CD4-positive, alpha-beta T cell treated with Interleukin-4 for 4 hours (primary cell): Measurements from ENCODE around the gene AOX1.
"Not testable (repeated sequence)": the region's sequence is repeated elsewhere in the genome, so short reads cannot be mapped to it uniquely, and the experiment has no call there.

Experiments
- DNase-seq: peaks from one replicate; pipeline ENCODE4 v3.0.0-alpha.2; 2020

AOX1 gene

DNA sequence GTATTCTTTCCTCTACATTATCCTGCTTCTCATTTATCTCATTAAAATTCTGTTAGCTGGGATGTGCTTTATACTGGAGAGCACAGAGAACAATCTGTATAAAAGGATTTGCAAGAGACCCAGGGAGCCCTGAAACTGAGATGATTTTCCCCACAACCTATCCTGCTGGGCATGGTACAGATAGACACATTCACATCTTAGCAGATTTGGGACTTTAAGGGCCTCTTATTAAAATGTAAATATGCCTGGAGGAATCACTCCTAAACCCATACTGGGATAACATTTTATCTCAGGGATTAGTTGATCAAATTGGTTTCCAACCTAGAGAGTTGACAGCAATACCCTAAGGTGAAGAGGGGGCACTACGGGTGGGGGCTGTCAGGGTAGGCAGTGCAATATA, 45.5 kb downstream of the AOX1 start:
- DNase-seq = no peak

GRCh38 chr2:200634231-200634964, 48.6 kb downstream of the AOX1 start:
- no peak for DNase-seq

- DNase-seq = no peak
Measured at GRCh38 chr2:200635251-200635650, 49.4 kb downstream of the AOX1 start.

GRCh38 chr2:200637901-200638300, 52.1 kb downstream of the AOX1 start:
- DNase-seq = no peak

DNA sequence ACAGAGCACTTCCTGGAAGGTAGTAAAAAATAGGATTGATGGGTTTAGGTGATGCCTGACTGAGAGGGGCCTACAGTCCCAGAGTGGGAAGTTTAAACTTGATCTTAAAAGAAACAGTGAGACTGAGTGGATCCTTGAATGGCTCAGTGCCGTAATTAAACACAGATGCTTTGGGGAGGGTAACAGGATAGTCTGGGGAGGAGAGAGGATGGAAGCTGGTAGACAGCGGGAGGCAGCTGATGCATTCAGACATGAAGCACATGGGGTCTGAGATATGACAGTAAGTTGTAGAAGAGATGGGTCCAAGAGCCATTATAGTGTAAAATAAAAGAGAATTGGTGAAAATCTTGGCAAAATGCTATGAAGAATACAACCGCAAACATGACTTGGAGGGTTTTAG, 54.4 kb downstream of the AOX1 start:
- no peak for DNase-seq

DNA sequence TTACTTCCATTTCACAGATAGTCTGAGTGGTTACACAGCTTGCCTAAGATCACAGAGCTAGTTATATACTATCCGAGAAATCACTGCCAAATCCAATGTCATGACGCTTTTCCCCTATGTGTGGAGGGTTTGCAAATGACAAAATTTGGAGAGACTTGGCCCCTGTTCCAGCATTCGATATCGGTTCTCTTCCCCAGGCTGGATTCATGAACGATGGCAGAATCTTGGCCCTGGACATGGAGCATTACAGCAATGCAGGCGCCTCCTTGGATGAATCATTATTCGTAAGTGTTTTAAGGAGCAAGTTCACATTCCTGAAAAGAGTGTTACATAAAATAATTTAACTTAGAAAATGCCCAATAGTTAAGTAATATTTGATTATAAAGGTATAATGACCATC, 55.1 kb downstream of the AOX1 start:
- DNase-seq = no peak

- not testable (repeated sequence) for DNase-seq
Measured at GRCh38 chr2:200648518-200649281, 62.9 kb downstream of the AOX1 start.

- DNase-seq = no peak
Measured at GRCh38 chr2:200649724-200650123, 63.9 kb downstream of the AOX1 start.

DNA sequence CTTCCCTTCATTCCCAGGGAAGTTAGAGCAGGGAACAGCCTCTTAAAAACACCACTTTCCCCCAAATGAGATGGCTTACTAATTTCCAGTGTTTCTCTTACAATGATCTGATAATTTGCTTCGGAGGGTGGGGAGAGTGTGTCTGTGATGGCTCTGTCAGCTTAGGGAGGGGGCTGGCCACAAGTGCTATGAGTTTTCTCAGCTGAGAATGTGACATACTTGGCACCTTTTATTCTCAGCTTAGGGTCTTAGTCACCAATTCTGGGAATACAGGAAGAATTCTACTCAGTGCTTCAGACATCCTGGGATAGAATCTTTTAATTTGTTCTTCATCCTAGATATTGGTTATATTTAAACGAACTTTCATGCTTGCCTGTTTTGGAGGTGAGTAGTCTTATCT, 64.4 kb downstream of the AOX1 start:
- DNase-seq = no peak

DNA sequence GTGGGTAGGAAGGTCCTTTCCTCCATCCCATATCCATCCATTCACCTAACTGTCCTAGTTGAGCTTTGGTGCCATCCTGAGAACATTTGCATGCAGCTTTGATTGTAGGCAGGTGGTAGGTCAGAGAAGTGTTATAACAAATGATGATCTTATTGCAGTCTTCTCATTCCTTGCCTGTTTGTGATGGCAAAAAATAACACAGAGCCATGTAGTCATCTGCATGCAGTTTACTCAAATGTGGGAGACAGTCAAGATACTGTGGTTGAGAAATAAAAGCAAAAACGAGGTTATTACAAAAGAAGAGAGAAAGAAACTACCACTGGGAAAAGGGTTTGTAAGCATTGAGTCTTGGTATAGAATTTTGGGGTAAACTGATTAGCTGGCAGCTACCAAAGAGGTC, 66.3 kb downstream of the AOX1 start:
- no peak for DNase-seq

- no peak for DNase-seq
Measured at GRCh38 chr2:200653021-200653420, 67.2 kb downstream of the AOX1 start.

DNA sequence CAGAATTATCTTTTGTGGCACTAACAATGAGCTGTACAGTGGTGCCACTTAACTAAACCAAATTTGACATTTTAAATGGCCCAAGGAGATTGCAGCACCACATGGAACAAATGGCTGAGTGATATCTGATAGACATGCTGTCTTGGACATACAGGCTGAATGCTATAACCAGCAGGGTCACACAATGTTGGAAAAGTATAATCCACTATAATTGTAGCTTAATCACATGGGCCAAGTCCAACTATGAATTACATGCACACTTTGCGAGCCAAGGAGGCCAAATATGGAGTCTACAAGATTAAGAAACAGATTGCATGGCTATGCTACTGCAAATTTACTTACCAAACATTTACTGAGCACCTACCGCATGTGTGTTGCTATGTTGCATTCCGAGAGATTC, 69.0 kb downstream of the AOX1 start:
- no peak for DNase-seq

DNA sequence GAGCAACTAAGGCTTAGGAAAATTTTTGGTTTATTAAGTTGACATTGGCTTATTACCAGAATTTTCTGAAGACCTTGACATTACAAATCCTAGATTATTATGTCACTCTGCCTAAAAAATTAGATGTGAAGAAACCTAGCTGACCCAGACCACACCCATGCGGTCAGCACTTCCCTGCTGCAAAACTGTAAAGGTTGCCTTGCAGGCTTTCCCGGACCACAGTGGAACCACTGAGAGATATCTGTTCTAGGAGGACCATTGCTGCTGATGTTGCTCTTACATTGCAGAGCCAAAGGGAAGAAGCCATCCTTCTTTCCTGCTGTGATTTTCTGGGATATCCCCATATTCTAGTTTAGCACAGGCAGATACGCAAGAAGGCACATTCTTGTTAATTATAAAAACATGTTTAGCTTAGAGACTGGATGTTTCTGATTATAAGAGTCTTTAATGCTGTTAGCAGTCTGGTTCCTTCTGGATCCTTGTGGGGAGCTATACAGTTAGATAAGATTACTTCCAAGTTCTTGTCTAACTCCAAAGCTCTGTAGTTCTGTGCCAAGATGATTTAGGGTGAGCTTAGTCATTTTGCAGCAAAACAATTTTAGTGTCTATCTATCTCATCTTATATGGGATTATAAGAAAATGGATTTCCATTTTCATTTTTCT, 70.2 kb downstream of the AOX1 start:
- no peak for DNase-seq

DNA sequence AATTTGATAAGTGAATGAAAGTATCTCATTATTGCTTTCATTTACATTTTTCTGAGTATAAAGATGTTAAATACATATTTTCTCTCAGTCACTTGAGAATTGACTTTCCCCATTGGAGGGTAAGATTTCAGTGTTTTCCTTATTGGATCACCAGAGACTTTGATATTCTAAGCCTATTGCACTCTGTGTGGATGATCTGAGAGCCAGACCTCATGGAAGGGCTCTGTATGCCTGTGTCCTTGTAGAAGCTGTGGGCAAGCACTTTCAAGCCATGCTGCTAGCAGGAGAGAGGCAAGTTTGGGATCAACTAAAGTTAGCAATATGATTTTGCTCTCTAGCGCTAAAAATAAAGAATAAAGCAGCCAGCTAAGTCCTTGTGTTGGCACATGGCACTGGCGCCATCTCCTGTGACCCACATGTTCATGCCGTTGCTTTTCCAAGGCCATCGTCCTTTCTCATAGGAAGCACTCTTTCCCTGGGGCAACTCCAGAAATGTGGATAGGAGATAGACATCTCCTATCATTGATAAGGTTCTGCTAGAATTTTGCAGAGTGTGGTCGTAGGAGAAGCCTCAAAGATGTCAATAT, 72.6 kb downstream of the AOX1 start:
- DNase-seq = no peak

DNA sequence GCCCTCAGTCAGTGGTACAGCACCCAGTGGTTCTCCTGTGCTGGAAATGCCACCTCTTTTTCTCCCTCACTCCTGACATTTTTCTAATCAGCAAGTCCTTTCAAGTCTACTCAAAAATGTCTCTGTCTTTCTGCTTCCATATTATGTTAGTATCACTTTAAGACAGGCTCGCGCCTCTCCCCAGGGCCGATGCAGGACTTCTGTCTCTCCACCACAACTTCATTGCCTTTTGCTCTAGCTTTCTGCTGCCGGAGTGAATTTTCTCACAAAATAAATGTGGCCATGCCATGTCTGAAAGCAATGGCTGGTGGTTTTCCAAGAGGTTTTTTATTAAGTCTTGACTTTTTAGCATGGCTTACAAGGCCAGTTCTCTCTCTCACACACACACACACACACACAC, 73.6 kb downstream of the AOX1 start:
- no peak for DNase-seq

- no peak for DNase-seq
Measured at GRCh38 chr2:200661477-200661876, 75.7 kb downstream of the AOX1 start.

DNA sequence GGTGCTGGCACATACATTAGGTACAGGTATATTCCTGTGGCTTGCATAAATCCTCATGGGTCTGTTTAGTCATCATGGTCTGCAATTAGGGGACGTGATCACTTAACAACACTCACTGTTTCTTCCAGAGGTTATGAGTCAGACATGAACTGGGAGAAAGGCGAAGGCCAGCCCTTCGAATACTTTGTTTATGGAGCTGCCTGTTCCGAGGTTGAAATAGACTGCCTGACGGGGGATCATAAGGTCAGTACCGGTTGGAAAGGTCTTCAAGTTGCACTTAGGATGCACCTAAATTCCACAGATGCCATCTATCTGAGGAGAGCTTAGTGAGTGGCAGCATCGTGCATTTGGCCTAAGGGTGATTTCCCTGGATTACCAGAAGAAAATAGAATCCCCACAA, 76.9 kb downstream of the AOX1 start:
- DNase-seq = no peak

DNA sequence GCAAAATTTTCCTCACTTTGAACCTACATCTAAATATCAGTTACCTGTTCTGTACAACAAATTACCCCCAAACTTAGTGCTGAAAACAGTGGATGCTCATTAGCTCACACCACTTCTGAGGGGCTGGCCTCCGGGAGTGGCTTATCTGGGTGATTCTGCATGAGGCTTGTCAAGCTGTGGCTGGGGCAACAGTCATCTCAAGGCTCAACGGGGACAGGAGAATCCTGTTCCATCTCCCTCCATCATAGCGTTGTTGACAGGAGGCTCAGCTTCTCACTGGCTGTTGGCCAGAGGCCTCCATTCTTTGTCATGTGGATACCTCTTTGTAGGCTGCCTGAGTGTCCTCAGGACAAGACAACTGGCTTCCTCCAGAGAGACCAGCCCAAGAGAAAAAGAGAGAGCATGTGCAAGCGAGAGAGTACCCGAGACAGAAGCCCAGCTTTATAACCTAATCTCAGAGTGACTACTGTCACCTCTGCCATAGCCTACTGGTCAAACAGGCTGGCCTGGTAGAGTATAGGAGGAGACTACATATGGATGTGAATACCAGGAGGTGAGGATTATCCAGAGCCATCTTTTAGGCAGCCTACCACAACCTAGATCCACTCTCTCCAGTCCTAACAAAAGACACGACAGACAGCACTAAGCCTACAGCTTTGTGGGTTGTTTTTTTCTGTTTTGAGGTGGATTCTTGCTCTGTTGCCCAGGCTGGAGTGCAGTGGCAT, 79.1 kb downstream of the AOX1 start:
- no peak for DNase-seq

- no peak for DNase-seq
Measured at GRCh38 chr2:200665626-200666453, 80.0 kb downstream of the AOX1 start.

DNA sequence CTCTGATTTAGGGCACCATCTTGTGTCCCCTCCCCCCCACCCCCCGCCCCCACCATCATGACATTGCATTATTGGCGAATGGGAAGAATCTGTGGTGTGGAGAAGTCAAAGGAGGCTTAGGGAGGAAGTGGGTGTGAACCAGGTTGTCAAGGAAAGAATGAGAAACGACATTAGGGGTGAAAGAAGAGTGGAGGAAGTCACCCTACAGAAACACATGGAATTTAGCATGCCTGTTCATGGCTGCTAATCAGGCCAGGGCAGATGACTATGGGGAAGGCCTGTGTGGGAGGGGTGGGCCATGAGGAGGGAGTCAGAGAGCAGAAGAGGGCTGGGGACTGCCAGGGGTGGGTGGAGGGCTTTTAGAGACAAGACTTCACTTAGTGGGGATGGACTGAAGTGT, 81.6 kb downstream of the AOX1 start:
- DNase-seq = no peak

GRCh38 chr2:200668478-200668877, 82.7 kb downstream of the AOX1 start:
- DNase-seq = no peak

GRCh38 chr2:200669308-200669707, 83.5 kb downstream of the AOX1 start:
- no peak for DNase-seq
